Tibial artery (tissue), 4 donors: ENCODE measurements around the gene SEC31A.

Experiments
- DNase-seq, 2 donors: peaks; one replicate each; pipeline ENCODE4 v3.0.0-alpha.2; 2019
- H3K27ac ChIP-seq, 2 donors: fragments of 200-600 bp; sonication (generic) in 1 of 2; 1 replicate in 1 of 2; 2 replicates in 1 of 2; pipeline ENCODE4 v1.5.1; 2018 to 2019; ENCODE audit warnings: mild to moderate bottlenecking in 1 of 2
- H3K27me3 ChIP-seq, 2 donors: fragments of 200-600 bp; sonication (generic) in 1 of 2; one replicate each; pipeline versions ENCODE4 v1.5.1 to v1.6.0; 2016 to 2019
- H3K36me3 ChIP-seq, 3 donors: fragments of 200-600 bp; sonication (generic) in 2 of 3; one replicate each; pipeline ENCODE4 v1.5.1; 2016 to 2019; ENCODE audit warnings: mild to moderate bottlenecking in 2 of 3
- H3K4me1 ChIP-seq, 4 donors: fragments of 200-600 bp; sonication (generic) in 2 of 4; 1 replicate in 3 of 4; 2 replicates in 1 of 4; pipeline ENCODE4 v1.5.1; 2016 to 2019
- H3K4me3 ChIP-seq, 2 donors: fragments of 200-600 bp; sonication (generic) in 1 of 2; 1 replicate in 1 of 2; 2 replicates in 1 of 2; pipeline ENCODE4 v1.5.1; 2018 to 2019; ENCODE audit warnings: mild to moderate bottlenecking in 2 of 2
- H3K9me3 ChIP-seq, 3 donors: fragments of 200-600 bp; sonication (generic) in 1 of 3; one replicate each; pipeline ENCODE4 v1.5.1; 2016 to 2019
- CTCF ChIP-seq, 2 experiments: fragments of 200-600 bp in 1 of 2; fragments of 450-650 bp in 1 of 2; IDR thresholded peaks; one replicate each; pipeline ENCODE4 v1.5.1; 2017 to 2019; ENCODE audit warnings: antibody characterized with exemption in 2 of 2, mild to moderate bottlenecking in 1 of 2, moderate library complexity in 1 of 2
- intact Hi-C: fragments of 100-400 bp; cut with DNase I; formaldehyde crosslinking; loops from one replicate; pipeline ENCODE4 v1.15.0; 2023; ENCODE audit warnings: low total_unique reads

Gene SEC31A

GRCh38 chr4:82799006-82799881 is 91.7 kb downstream of the SEC31A start:
- Histone ChIP-seq H3K27me3 (no peaks in the 10 kb centered on the region), H3K9me3 (no peaks in the 10 kb centered on the region), H3K36me3 (no peaks in the 10 kb centered on the region), H3K4me1 (peaks cover 0 to 27% (median 16%) of the 10 kb centered on the region in 4 donors), H3K4me3 (peak overlapping the region; percentile 84 to 89), H3K27ac (peak overlapping the region; percentile 50 to 56)
- no peak for TF ChIP-seq CTCF (IDR thresholded peaks at IDR 0.05)
- no peak for DNase-seq
- intact Hi-C loops, result loop anchor here (10.0 kb wide), 1 partner anchor 334 kb away; no protein-coding TSS in a partner anchor

- Histone ChIP-seq H3K27ac (peak within 1 kb of the TSS; percentile 50 to 56), H3K4me1 (peaks cover 0 to 27% (median 16%) of the 10 kb centered on the region in 4 donors), H3K36me3 (no peaks in the 10 kb centered on the region), H3K27me3 (no peaks in the 10 kb centered on the region), H3K4me3 (peak within 1 kb of the TSS; percentile 84 to 89), H3K9me3 (no peaks in the 10 kb centered on the region)
- peak; percentile 60 to 75 for DNase-seq
- intact Hi-C loops, result loop anchor here (10.0 kb wide), 1 partner anchor 334 kb away; no protein-coding TSS in a partner anchor
- TF ChIP-seq CTCF (IDR thresholded peaks at IDR 0.05), result no peak
Observed at GRCh38 chr4:82798168-82799005, 92.6 kb downstream of the SEC31A start, which contains the start of gene SCD5. SCD5 (minus strand) TSS chr4:82798796; CDS start chr4:82798537, 259 bp downstream.

- Histone ChIP-seq H3K36me3 (no peaks in the 10 kb centered on the region), H3K27me3 (no peaks in the 10 kb centered on the region), H3K4me3 (peak overlapping the region; percentile 84 to 89), H3K4me1 (peaks cover 0 to 27% (median 16%) of the 10 kb centered on the region in 4 donors), H3K27ac (peak overlapping the region in 1 of 2 donors; percentile 56), H3K9me3 (no peaks in the 10 kb centered on the region)
- TF ChIP-seq CTCF (IDR thresholded peaks at IDR 0.05), result no peak
- intact Hi-C loops, result loop anchor here (10.0 kb wide), 1 partner anchor 333 kb away; no protein-coding TSS in a partner anchor
- DNase-seq, result no peak
Observed at GRCh38 chr4:82797405-82798111, 93.4 kb downstream of the SEC31A start.

GRCh38 chr4:82797040-82797404 is 93.9 kb downstream of the SEC31A start:
- Histone ChIP-seq H3K9me3 (no peaks in the 10 kb centered on the region), H3K27ac (no peak overlapping the region), H3K4me1 (peaks cover 0 to 27% (median 16%) of the 10 kb centered on the region in 4 donors), H3K4me3 (peak overlapping the region; percentile 84 to 89), H3K36me3 (no peaks in the 10 kb centered on the region), H3K27me3 (no peaks in the 10 kb centered on the region)
- no peak for TF ChIP-seq CTCF (IDR thresholded peaks at IDR 0.05)
- intact Hi-C loops, result loop anchor here (10.0 kb wide), 1 partner anchor 332 kb away; no protein-coding TSS in a partner anchor
- DNase-seq, result no peak
